ENCODE results near the gene EXOSC5. TPM values are rescaled to one million over a fixed set of nuclear protein-coding genes. Genes with fewer than 3 reads are reported as not detected.
"Not testable (repeated sequence)": the region's sequence is repeated elsewhere in the genome, so short reads cannot be mapped to it uniquely, and the experiment has no call there.

EXOSC5 gene
- 10 to 100 TPM in 3 of 4 donors, 1 to 10 TPM in 1; 8.3 to 20.2 (median 14.2) TPM for polyA plus RNA-seq (ENCODE audit: insufficient read length in 4 of 4)

DNA sequence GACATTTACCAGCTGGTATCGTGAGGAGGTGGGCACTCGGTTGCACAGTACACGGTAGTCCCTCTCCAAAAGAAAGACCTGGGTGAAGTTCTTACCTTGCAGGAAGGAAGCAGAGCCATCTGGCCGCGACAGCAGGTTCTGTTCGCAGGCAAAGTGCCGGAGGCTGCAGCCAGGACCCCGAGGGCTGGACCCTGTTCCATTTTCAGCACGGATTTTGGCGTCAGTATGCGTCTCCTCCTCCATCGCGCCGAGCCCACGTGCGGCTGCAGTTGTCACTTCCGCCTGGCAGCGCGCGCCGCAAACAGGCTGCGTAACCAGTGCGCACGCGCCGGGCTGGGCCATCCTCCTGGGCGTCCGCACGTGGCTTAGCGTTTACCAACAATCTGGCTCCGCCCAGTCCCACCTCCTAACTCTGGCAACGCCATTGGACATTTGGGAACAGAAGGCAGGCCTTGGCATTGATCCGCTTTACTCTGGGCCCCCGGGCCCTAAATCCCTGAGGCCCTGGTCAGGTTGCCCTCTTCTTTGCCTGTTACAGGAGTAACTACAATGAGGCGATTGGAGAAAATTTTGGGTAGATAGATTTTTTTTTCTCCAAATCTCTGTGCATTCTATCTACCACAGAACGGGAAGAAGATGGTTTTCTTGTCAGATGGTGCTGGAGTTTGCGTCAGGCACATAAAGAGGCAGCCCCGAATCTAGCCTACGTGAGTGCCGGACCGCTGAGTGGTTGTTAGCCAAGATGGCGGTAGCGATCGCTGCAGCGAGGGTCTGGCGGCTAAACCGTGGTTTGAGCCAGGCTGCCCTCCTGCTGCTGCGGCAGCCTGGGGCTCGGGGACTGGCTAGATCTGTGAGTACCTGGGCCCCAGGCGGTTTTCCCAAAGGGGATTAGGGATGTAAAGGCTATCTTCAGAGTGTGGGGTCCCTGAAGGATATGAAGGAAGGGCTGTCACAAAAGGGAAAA is at the start of gene EXOSC5, which contains the start of gene BCKDHA:
TSS of gene EXOSC5 (minus strand) at position 274 of the 964 bp plus-strand sequence. CDS start at position 243, 31 bp downstream.
TSS of gene BCKDHA (plus strand) at position 733 of the 964 bp plus-strand sequence. CDS start at position 743, 10 bp downstream.
- DNase-seq (ENCODE audit: low read depth in 4 of 4, low spot score in 3 of 4): peak; percentile 98 to 100 (median 100)

DNA sequence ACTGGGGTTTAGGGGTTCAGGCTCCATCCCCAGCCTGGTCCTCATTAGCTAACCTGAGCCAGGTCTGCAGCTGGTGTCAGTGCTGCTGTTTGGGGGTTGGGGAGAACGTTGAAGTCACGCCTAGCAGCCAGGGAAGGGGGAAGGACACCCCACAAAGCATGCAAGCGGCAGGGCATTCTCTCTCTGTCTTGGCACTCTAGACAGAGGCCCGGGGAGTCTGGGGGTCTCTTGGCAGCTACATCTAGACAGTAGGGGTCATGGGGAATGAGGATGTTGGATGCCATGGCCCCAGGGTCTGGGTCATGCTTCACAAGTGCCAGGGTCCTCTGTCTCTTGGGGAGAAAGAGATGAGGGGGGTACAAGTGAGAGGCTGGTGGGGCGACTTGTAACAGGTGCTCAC is 48.4 kb upstream of the EXOSC5 start:
- no peak for DNase-seq (ENCODE audit: low read depth in 4 of 4, low spot score in 3 of 4)

DNA sequence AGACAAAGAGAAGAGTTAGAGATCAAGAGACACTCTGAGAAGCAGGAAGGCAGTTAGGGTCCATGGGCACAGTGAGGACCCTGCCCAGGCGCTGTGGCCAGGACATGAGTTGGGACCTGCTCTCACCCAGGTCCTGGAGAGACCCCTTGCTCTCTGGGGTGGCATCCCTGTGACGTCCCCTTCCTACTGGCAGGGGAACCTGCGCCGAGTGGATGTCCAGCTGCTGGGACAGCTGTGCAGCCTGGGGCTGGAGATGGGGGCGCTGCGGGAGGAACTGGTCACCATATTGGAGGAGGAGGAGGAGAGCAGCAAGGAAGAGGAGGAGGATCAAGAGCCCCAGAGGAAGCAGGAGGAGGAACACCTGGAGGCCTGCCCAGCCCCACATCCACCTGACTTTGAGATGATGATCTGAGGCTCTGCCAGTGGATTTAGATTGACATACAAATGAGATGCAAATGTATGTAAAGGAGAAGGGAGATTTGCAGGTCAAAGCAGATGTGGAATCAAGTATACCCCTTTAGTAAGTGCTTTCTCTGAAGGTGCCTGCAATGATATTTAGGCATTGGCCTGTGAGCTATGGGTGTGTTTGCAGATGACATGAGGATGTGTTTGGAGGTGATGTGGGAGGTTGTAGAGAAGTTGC is 46.8 kb upstream of the EXOSC5 start:
- DNase-seq (ENCODE audit: low read depth in 4 of 4, low spot score in 3 of 4): no peak

DNA sequence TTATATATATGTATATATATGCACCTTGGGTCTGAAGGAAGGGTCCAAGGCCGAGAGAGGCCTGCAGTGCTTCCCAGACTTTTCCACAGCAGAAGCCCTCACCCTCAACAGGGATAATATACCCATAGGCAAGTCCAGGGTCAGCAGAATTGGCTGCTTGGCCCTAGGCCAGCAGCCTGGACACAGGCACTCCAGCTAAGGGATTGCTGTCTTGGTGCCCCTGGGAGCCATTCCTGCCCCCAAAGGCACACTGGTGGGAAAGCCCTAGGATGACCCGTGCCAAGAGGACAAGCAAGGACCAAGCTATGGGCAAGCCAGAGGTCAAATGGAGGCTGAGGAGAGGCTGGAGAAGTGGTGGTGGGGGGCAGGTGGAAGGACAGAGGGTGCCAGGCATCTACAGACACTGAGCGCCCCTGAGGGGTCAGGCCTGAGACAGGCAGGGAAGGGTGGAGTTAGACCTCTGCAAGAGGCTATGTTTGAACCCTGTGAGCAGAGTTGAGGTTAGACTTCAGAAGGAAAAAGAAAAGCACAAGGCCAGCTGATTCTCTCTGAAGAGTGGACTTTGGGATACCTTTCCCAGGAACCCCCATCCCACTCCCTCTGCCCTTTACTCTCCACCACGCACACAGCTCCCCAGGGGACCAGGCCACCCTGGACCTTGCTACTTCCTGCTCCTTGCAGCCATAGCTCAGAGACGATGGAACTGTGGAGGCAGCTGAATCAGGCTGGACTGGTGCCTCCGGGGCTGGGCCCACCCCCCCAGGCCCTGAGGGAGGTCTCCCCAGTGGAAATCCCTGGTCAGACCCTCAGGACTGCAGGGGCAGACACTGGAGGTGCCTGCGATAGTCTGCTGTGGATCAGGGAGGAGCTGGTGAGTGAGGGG is 45.6 kb upstream of the EXOSC5 start, which contains the start of gene ERICH4:
TSS of gene ERICH4 (plus strand) at position 684 of the 883 bp plus-strand sequence. CDS start at position 698, 14 bp downstream.
- no peak for DNase-seq (ENCODE audit: low read depth in 4 of 4, low spot score in 3 of 4)

DNA sequence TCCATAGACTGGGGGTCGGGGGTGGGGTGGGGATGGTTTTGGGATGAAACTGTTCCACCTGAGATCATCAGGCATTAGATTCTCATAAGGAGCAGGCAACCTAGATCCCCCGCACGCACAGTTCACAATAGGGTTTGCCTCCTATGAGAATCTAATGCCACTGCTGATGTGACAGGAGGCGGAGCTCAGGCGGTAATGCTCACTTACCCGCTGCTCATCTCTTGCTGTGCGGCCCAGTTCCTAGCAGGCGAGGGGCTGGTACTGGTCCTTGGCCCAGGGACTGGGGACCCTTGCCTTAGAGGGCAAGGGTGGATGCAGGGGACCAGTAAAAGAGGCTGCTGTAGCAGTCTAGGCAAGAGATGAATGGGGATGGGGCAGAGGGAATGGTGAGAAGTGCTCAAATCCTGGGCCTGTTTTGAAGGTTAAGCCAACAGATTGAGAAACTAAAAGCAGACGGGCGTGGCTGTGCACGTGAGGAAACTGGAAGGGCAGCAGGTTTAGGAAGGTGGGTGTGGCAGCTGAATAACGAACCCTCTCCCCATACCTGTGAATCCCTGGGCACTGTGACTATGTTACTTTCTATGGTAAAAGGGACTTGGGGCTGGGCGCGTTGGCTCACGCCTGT is 44.3 kb upstream of the EXOSC5 start:
- DNase-seq (ENCODE audit: low read depth in 4 of 4, low spot score in 3 of 4): no peak

DNA sequence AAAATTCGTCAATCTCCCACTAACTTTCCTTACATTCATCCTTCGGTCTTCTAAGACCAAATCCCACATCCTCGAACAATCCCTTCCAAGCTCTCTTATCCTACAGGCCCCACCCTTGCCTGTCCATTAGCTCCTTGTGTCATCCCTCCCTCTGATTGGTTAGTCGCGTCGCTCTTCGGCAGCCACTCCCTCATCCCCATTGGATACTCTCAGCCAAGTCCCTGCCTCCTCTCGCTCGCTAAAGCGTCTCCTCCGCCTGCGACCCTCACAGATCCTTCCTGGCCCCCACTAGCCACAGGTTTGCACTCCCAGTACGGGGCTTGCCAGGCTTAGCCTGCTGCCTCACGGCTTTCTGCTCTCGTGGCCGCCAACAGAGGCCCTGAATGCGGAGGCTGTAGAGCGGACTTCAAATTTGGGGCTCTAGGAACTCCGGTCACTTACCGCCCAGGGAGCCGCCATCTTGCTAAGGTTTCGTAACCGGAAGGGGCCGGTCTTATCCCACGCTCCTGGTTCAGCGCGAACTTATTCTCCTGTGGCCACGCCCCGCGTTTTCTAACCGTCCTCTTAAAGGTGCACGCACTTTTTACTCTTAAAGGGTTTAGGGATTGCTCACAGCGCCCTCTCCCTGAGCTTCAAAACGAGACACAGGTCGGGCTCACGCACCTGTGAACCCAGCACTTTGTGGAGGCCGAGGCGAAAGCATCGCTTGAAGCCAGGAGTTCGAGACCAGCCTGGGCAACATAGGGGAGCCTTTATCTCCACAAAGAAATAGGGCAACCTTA is 42.5 kb upstream of the EXOSC5 start, which contains the start of gene DMAC2:
TSS of gene DMAC2 (minus strand) at position 472 of the 782 bp plus-strand sequence. CDS start at position 459, 13 bp downstream.
- peak; percentile 87 to 95 (median 94) for DNase-seq (ENCODE audit: low read depth in 4 of 4, low spot score in 3 of 4)

DNA sequence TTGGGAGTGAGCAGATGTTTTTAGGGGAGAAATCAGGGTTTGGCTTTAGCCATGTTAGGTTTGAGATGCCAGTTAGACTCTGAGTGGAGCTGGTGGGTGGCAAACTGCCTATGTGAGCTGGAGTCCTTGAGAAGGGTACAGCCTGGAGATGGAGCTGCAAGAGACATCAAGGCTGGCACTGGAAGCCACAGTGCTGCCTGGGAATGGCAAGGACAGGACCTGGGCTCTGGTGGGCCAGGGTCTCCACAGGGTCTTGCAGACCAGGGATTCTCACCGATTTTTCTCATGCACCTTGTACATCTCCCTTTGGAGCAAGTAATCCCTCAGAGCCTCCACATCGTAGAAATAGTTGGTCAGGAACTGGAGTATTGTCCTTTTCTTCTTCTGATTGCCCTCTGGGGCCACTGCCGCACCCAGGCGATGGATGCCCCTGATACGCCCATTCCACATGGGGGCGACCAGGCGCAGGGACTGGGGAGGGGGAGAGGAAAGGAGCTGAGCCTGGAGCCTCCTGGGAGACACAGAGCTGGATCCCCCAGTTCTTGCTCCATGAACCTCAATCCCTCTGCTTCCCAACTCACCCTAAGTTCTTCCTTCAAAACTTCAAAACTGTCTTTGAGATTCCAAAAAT is 40.9 kb upstream of the EXOSC5 start:
- no peak for DNase-seq (ENCODE audit: low read depth in 4 of 4, low spot score in 3 of 4)

DNA sequence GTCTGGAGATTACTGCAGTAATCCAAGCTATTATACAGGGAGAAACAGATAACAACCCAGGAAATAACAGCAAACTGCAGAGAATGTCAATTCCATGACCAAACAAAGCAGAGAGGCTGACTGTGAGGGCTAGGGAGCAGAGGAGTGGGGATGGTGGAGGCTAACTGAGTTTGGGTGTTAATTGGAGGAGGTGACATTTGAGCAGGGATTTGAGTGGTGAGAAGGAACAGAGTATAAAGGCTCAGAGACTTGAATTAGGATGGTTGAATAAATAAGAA is 39.5 kb upstream of the EXOSC5 start:
- DNase-seq (ENCODE audit: low read depth in 4 of 4, low spot score in 3 of 4): no peak

DNA sequence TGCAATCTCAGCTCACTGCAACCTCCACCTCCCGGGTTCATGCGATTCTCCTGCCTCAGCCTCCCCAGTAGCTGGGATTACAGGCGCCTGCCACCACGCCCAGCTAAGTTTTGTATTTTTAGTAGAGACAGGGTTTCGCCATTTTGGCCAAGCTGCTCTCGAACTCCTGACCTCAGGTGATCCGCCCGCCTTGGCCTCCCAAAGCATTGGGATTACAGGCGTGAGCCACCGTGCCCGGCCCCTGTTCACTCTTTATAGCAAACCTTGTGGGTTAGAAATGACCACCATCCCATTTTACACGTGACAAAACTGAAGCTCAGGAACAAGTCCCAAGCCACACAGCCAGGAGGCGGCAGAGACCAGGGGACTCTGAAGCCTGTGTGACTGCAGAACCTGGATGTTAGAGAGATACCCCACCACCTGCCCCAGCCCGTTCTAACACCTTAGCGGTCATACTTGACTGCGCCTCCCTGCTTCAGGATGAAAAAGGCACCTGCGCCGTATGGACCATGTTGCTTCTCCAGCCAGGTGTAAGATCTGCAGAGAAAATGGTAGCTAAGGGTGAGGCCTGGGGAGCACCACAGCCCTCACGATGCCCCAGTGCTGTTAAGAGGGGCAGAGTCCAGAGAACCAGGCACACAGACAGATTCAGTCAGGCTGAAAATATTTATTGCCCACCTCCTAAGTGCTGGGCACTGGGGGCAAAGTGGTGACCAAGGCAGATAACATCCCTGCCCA is 38.9 kb upstream of the EXOSC5 start:
- DNase-seq (ENCODE audit: low read depth in 4 of 4, low spot score in 3 of 4): no peak

DNA sequence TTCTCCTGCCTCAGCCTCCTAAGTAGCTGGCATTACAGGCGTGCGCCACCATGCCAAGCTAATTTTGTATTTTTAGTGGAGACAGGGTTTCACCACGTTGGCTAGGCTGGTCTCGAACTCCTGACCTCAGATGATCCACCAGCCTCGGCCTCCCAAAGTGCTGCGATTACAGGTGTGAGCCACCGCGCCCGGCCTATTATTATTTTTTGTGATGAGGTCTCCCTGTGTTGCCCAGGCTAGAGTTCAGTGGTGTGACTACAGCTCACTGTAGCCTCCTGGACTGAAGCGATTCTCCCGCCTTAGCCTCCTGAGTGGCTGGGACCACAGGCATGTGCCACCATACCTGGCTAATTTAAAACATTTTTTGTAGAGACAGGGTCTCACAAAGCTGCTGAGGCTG is 38.2 kb upstream of the EXOSC5 start:
- DNase-seq (ENCODE audit: low read depth in 4 of 4, low spot score in 3 of 4): not testable (repeated sequence)

DNA sequence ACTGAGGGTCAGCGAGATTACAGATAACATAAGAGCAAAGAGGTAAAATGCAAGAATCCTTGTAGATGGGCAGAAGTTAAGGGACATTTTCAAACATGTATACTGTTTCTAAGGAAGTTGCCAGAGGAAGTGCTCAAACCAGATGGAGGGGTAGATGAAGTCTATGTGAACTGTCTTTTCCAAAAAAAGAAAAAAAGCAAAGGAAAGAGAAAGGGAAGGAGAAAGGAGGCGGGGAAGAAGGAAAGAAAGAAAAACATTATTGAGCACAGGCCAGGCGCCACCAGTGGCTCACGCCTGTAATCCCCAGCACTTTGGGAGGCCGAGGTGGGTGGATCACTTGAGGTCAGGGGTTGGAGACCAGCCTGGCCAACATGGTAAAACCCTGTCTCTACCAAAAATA is 37.3 kb upstream of the EXOSC5 start:
- DNase-seq (ENCODE audit: low read depth in 4 of 4, low spot score in 3 of 4): no peak

DNA sequence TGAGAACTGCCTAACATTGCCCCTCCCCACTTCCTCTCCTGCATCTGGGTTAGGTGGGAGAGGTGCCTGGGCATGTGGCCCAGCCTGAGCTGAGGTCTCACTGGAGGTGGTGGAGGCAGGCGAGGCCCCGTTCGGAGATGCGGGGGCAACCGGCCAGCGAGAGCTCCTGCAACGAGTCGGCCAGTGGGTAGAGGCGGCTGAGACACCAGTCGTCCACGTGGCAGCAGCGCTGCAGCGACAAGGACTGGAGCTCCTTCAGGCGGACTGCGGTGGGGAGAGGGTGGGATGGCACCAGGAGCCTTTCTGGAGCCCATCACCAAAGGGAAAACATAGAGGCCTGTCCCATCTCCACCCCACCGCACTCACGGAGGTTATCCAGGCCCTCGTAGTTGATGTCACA is 36.0 kb upstream of the EXOSC5 start:
- DNase-seq (ENCODE audit: low read depth in 4 of 4, low spot score in 3 of 4): no peak

DNA sequence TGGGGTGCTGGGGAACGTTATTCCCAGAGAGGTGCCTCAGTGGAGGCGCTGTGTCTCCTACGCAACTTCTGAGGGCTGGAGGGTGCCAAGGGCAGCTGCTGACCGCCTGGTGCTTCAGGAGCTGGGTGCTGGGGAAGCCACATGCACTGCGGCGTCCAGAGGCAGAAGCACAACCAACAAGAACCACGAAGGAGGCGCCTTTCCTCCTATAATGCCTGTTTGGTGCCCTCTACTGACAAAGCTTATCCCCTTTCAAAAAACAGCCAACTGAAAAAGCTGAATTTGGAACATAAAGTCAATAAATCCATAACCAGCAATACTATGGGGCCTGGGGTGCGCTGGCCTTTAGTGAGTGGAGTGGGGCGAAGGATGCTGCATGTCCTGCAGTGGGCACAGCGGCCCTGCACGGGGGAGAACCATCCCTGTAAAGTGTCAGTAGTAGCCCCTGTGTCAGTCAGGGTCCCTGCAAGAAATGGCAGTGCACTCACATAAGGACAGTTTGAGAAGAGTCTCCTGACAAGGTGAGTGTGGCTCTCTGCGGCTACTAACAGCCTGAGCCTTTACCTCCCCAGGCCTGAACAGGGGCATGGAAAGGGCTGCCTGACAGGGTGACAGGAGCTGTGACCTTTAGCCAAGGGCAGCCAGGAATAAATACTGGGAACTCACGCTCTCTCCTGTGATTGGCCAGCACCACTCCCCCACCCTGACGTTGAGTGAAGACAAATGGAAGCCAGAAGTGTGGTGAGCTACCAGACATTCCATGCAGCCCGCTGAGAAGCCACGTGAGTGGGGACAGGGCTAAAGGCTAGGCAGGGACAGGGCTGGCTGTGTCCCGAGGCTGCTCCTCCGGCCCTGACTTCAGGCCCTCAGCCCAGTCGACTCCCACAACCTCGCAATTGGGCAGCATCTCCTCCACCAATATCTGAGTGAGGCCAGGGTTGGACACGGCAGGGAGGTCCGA is 34.5 kb upstream of the EXOSC5 start:
- DNase-seq (ENCODE audit: low read depth in 4 of 4, low spot score in 3 of 4): no peak

DNA sequence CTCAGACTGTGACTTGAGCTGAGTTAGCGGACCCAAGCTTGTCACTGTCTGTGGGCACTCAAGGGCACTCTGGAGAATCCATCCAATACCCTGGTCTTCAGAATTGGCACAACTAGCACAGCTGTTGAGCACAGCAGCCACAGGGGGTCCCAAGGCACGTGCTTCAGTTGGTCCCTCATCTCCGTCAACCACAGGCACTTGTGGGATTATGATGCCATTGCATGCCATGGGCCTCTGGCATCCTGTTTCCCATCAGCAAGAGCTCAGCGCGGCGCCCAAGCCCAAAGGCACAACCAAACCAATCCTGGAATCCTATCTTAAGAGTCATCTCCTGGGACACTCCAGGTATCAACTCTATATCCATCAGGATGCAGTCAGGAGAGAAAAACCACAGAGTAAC is 33.8 kb upstream of the EXOSC5 start:
- no peak for DNase-seq (ENCODE audit: low read depth in 4 of 4, low spot score in 3 of 4)

DNA sequence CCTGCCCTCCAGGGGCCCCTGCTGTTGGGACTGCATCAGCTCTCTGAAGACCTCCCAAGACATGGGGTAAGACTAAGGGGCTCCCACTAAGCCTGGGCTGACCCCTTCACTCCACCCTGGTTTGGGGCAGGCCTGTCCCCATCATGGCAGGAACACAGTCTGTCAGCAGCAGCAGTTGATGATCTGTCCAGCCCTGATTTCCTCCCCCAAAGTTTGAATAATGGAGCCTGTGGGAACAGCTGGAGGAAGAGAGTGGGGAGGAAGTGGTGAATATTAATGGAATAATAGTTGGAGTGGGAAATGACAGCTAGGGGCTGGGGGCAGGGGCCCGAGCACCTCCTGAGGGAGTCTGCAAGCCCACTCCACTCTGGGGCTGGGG is 31.3 kb upstream of the EXOSC5 start:
- DNase-seq (ENCODE audit: low read depth in 4 of 4, low spot score in 3 of 4): no peak

DNA sequence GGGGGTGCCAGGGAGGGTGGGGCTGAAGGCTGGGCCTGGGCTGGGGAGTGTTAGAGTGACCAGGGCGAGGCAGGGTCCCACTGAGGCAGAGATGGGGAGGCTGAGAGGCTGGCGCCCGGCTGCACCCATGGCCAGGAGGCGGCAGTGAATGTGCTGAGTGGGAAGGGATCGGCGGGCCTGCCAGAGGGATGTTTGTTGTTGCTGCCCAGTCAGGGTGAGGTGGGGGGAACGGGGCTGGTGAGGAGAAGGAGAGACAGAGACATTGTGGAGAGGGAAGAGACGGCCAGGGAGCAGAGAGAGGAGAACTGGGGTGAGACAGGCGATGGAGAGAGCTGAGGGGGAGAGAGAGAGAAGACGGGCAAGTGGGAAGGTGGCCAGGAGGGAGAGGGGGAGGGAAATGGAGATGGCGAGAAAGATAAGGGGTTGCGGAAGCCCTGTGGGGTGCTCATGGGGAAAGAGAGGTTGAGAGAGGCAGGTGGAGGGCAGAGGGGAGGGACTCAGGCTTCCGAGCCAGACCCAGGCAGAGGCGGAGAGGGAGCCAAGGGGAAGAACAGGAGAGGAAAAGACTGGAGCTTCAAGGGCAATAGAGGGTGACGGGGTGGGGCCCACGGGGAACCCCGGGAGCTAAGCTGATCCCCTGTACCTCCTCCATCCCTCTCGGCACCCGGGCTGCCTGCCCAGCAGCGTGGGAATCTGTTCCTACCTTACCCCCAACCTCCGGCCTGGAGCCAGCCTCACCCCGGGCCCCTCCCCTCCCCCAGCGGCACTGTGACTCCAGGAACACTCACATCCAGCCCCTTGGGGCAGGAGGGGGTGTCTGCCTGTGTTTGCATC is 30.7 kb upstream of the EXOSC5 start:
- no peak for DNase-seq (ENCODE audit: low read depth in 4 of 4, low spot score in 3 of 4)

Measured in left renal pelvis (tissue), 4 donors.